IPS-18c (cell line): ENCODE measurements around the gene TMA7.
"Not testable (repeated sequence)": the region's sequence is repeated elsewhere in the genome, so short reads cannot be mapped to it uniquely, and the experiment has no call there.

Experiments used
- H3K4me3 ChIP-seq: 2 replicates; pipeline ENCODE4 v1.7.0; 2013; ENCODE audit warnings: low read depth, mild to moderate bottlenecking, low read length, moderate library complexity; ENCODE audit not compliant: insufficient read depth
- H3K9me3 ChIP-seq: one replicate; pipeline ENCODE4 v1.6.1; 2013; ENCODE audit warnings: mild to moderate bottlenecking, low read length, moderate library complexity; ENCODE audit not compliant: control insufficient read depth, insufficient read depth

Gene TMA7

GRCh38 chr3:48469046-48469915 is 29.2 kb downstream of the TMA7 start:
- no peak overlapping the region for H3K4me3 ChIP-seq

DNA sequence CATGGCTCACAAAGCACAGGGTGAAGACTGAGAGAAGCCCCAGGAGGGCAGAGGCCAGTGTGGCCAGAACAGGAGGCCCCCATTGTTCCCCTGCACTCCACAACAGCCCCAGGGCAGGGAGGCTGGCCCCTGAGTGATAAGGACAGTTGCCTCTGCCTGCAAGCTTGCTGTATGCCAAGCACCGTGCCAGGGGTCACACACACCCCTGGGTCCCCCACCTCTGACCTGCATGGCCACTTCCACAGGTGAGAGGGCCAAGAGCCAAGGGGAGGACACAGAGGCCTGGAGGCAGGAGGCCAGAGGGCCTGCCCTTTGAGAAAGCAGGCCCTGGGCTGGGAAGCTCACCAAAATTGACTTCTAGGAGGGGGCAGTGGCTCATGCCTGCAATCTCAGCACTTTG is 30.2 kb downstream of the TMA7 start:
- no peak overlapping the region for H3K4me3 ChIP-seq
- H3K9me3 ChIP-seq: no peaks in the 10 kb centered on the region

More at GRCh38 chr3:48469046-48469915, 29.2 kb downstream of the TMA7 start:
- H3K9me3 ChIP-seq: no peaks in the 10 kb centered on the region

DNA sequence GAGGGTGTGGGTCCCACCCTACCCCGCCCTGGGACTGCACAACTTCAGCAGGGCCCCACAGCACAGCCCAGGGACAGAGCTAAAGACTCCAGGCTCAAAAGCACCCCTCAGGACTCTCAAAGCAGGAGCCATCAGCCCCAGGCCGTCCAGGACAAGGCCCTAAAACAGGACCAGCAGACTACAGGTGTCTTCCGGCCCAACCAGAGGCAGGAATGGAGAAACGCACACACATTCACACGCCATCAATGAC is 32.5 kb downstream of the TMA7 start:
- peak overlapping the region; percentile 79 for H3K4me3 ChIP-seq
- H3K9me3 ChIP-seq: no peaks in the 10 kb centered on the region

- no peaks in the 10 kb centered on the region for H3K9me3 ChIP-seq
- peak overlapping the region; percentile 79 for H3K4me3 ChIP-seq
These were observed 33.0 kb downstream of the TMA7 start for GRCh38 chr3:48472923-48473616.

- H3K9me3 ChIP-seq: no peaks in the 10 kb centered on the region
- no peak overlapping the region for H3K4me3 ChIP-seq
These were observed 33.5 kb downstream of the TMA7 start for GRCh38 chr3:48473617-48473952.

GRCh38 chr3:48474031-48474430 is 34.0 kb downstream of the TMA7 start:
- not testable (repeated sequence) for H3K9me3 ChIP-seq, H3K4me3 ChIP-seq

GRCh38 chr3:48474619-48475018 is 34.6 kb downstream of the TMA7 start:
- Histone ChIP-seq H3K9me3 (no peaks in the 10 kb centered on the region), H3K4me3 (0 out of 2 replicates have a peak overlapping the region, but pooled peaks have one; percentile 0)

GRCh38 chr3:48475188-48475587 is 35.1 kb downstream of the TMA7 start:
- no peaks in the 10 kb centered on the region for H3K9me3 ChIP-seq
- H3K4me3 ChIP-seq: peak overlapping the region; percentile 0; the same call in 1 of the 2 replicates

- H3K4me3 ChIP-seq: no peak overlapping the region
- no peaks in the 10 kb centered on the region for H3K9me3 ChIP-seq
These were observed 36.5 kb downstream of the TMA7 start for GRCh38 chr3:48476426-48477053.

GRCh38 chr3:48477959-48478520 is 38.0 kb downstream of the TMA7 start:
- Histone ChIP-seq H3K4me3 (no peak overlapping the region), H3K9me3 (no peaks in the 10 kb centered on the region)

- no peaks in the 10 kb centered on the region for H3K9me3 ChIP-seq
- no peak overlapping the region for H3K4me3 ChIP-seq
These were observed 38.8 kb downstream of the TMA7 start for GRCh38 chr3:48478626-48479555.

- not testable (repeated sequence) for H3K4me3 ChIP-seq, H3K9me3 ChIP-seq
These were observed 40.8 kb downstream of the TMA7 start for GRCh38 chr3:48480891-48481290.

DNA sequence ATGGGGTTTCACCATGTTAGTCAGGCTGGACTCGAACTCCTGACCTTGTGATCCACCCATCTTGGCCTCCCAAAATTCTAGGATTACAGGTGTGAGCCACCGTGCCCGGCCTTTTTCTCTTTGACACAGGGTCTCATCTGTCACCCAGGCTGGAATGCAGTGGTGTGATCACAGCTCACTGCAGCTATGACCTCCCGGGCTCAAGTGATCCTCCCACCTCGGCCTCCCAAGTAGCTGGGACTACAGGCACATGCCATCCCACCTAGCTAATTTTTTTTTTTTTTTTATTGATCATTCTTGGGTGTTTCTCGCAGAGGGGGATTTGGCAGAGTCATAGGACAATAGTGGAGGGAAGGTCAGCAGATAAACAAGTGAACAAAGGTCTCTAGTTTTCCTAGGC is 42.8 kb downstream of the TMA7 start:
- not testable (repeated sequence) for H3K9me3 ChIP-seq, H3K4me3 ChIP-seq

DNA sequence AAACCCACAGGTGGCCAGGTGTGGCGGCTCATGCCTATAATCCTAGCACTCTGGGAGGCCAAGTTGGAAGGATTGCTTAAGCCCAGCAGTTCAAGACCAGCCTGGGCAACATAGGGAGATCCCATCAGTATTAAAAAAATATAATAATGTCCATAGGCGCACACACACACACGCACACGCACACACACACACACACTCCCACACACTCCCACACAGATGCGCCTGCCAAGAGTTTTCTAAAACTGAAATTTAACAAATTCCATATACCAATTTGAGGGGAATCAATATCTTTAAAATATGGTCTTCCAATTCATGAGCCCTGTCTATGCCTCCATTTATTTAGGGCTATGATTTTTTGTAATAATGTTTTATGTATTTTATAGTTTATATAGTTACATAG is 46.9 kb downstream of the TMA7 start:
- Histone ChIP-seq H3K4me3 (no peak overlapping the region), H3K9me3 (peaks cover 4% of the 10 kb centered on the region)

DNA sequence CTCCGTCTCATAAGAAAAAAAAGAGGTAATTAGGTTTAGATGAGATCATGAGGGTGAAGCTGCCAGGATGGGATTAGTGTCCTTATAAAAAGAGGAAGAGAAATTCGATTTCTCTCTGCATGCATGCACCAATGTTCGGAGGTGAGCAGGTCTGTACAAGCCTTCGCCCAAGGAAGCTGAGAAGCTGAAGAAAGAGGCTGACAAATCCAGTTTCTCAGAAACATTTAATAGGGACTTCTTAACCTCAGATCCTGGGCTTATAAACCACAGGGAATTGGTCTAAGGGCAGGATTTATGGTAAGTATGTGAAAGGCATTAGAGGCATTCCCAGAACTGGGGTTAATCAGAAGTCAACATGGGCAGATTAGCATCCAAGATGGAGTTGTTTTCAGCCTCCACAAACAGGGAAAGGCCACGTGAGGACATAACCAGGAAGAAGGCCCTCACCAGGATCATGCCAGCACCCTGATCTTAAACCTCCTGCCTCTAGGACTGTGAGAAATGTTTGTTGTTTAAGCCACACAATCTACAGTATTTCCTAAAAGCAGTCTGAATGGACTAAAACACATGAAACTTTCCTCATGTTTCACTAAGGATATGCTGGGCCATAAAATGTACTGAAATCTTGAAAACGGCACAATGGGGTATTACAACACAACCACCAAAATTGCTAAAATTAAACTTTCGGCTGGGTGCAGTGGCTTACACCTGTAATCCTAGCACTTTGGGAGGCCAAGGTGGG is 52.6 kb downstream of the TMA7 start:
- no peak overlapping the region for H3K4me3 ChIP-seq

DNA sequence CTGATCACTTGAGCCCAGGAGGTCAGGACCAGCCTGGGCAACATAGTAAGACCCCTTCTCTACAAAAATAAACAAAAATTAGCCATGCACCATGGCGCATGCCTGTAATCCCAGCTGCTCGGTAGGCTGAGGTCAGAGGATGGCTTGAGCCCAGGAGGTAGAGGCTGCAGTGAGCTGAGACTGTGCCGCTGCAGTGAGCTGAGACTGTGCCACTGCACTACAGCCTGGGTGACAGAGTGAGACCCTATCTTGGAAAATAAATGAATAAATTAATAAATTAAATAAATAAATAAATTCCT is 53.1 kb downstream of the TMA7 start:
- peaks cover 2% of the 10 kb centered on the region for H3K9me3 ChIP-seq
- no peak overlapping the region for H3K4me3 ChIP-seq

More for the DNA sequence above, 52.6 kb downstream of the TMA7 start:
- peaks cover 4% of the 10 kb centered on the region for H3K9me3 ChIP-seq
